H9 (cell line): Measurements from ENCODE around the gene SNX27. TPM values are rescaled to one million over a fixed set of nuclear protein-coding genes. Genes with fewer than 3 reads are reported as not detected.

Experiments used
- DNase-seq: peaks from one replicate; pipeline ENCODE4 v3.0.0-alpha.2; 2017
- H2AFZ ChIP-seq: one replicate; pipeline ENCODE4 v1.6.1; 2013; ENCODE audit warnings: mild to moderate bottlenecking, low read length, control low read depth, moderate library complexity
- H2AK5ac ChIP-seq: 2 replicates; pipeline ENCODE4 v1.6.1; 2013; ENCODE audit warnings: low read length, control low read depth, mixed read lengths; ENCODE audit not compliant: insufficient read length
- H2BK120ac ChIP-seq: one replicate; pipeline ENCODE4 v1.6.1; 2013; ENCODE audit warnings: low read depth, mild to moderate bottlenecking, low read length, control low read depth, inconsistent platforms; ENCODE audit not compliant: poor library complexity, severe bottlenecking
- H2BK12ac ChIP-seq: 2 replicates; pipeline ENCODE4 v1.6.1; 2013; ENCODE audit warnings: low read length, control low read depth, mixed read lengths, low read depth; ENCODE audit not compliant: insufficient read length
- H2BK15ac ChIP-seq: 2 replicates; pipeline ENCODE4 v1.6.1; 2013; ENCODE audit warnings: low read depth, low read length, control low read depth
- H2BK20ac ChIP-seq: one replicate; pipeline ENCODE4 v1.6.1; 2013; ENCODE audit warnings: low read depth, mild to moderate bottlenecking, low read length, control low read depth, inconsistent platforms; ENCODE audit not compliant: poor library complexity, severe bottlenecking
- H2BK5ac ChIP-seq: 2 replicates; pipeline ENCODE4 v1.6.1; 2013; ENCODE audit warnings: low read length, control low read depth, mixed read lengths; ENCODE audit not compliant: insufficient read length
- H3K14ac ChIP-seq: 2 replicates; pipeline ENCODE4 v1.6.1; 2013; ENCODE audit warnings: low read length, control low read depth; ENCODE audit not compliant: insufficient read depth
- H3K18ac ChIP-seq: 2 replicates; pipeline ENCODE4 v1.6.1; 2013; ENCODE audit warnings: low read depth, mild to moderate bottlenecking, mixed read lengths, low read length, control low read depth; ENCODE audit not compliant: insufficient read length
- H3K23ac ChIP-seq: 2 replicates; pipeline ENCODE4 v1.6.1; 2013; ENCODE audit warnings: low read length, control low read depth, mixed read lengths, low read depth; ENCODE audit not compliant: insufficient read length
- H3K23me2 ChIP-seq: 2 replicates; pipeline ENCODE4 v1.6.1; 2013; ENCODE audit warnings: low read depth, mild to moderate bottlenecking, mixed read lengths, low read length, control low read depth; ENCODE audit not compliant: insufficient read length, poor library complexity, severe bottlenecking
- H3K27ac ChIP-seq: 2 replicates; pipeline ENCODE4 v1.5.1; 2013; ENCODE audit warnings: low read length, control low read depth, mixed read lengths, low read depth; ENCODE audit not compliant: insufficient read length
- H3K27me3 ChIP-seq: 2 replicates; pipeline ENCODE4 v1.6.1; 2013; ENCODE audit warnings: low read length, control low read depth, inconsistent platforms; ENCODE audit not compliant: insufficient read depth
- H3K4ac ChIP-seq: 2 replicates; pipeline ENCODE4 v1.6.1; 2013; ENCODE audit warnings: low read depth, mild to moderate bottlenecking, control low read depth, inconsistent platforms, low read length, moderate library complexity
- H3K4me1 ChIP-seq: 2 replicates; pipeline ENCODE4 v1.6.1; 2013; ENCODE audit warnings: low read length, control low read depth, inconsistent platforms; ENCODE audit not compliant: insufficient read depth
- H3K4me2 ChIP-seq: 2 replicates; pipeline ENCODE4 v1.6.1; 2013; ENCODE audit warnings: low read length, control low read depth, mixed read lengths; ENCODE audit not compliant: insufficient read length, insufficient read depth
- H3K56ac ChIP-seq: 2 replicates; pipeline ENCODE4 v1.6.1; 2013; ENCODE audit warnings: low read depth, mild to moderate bottlenecking, mixed read lengths, low read length, control low read depth; ENCODE audit not compliant: insufficient read length
- H3K79me1 ChIP-seq: 2 replicates; pipeline ENCODE4 v1.6.1; 2013; ENCODE audit warnings: low read depth, mild to moderate bottlenecking, moderate library complexity, low read length, control low read depth, inconsistent platforms; ENCODE audit not compliant: insufficient read depth, poor library complexity, severe bottlenecking
- H3K79me2 ChIP-seq: 2 replicates; pipeline ENCODE4 v1.6.1; 2013; ENCODE audit warnings: low read length, control low read depth, inconsistent platforms; ENCODE audit not compliant: insufficient read depth
- H3K9ac ChIP-seq: 2 replicates; pipeline ENCODE4 v1.6.1; 2013; ENCODE audit warnings: low read length, control low read depth, mixed read lengths; ENCODE audit not compliant: insufficient read length; ENCODE audit errors: extremely low read depth
- H3K9me3 ChIP-seq: one replicate; pipeline ENCODE4 v1.6.1; 2013; ENCODE audit warnings: low read depth, low read length, inconsistent platforms; ENCODE audit not compliant: control insufficient read depth
- H3T11ph ChIP-seq: one replicate; pipeline ENCODE4 v1.6.1; 2013; ENCODE audit warnings: mild to moderate bottlenecking, low read length, control low read depth, inconsistent platforms
- H4K20me1 ChIP-seq: one replicate; pipeline ENCODE4 v1.6.1; 2013; ENCODE audit not compliant: control insufficient read depth, insufficient read length, insufficient read depth
- H4K5ac ChIP-seq: 2 replicates; pipeline ENCODE4 v1.6.1; 2013; ENCODE audit warnings: low read depth, mild to moderate bottlenecking, mixed read lengths, low read length, control low read depth; ENCODE audit not compliant: insufficient read length
- H4K8ac ChIP-seq: replicated peaks from 2 replicates; pipeline ENCODE4 v1.6.1; 2013; ENCODE audit warnings: low read length, control low read depth, mixed read lengths, low read depth; ENCODE audit not compliant: insufficient read length
- H4K91ac ChIP-seq: 2 replicates; pipeline ENCODE4 v1.6.1; 2013; ENCODE audit warnings: low read depth, mild to moderate bottlenecking, moderate library complexity, mixed read lengths, low read length, control low read depth; ENCODE audit not compliant: insufficient read length
- H3K27ac Mint-ChIP-seq, 3 experiments: 2 replicates in 2 of 3; 3 replicates in 1 of 3; pipeline ENCODE4 v1.8.0; 2020 to 2021; ENCODE audit warnings: mixed read lengths in 3 of 3, mild to moderate bottlenecking in 1 of 3, moderate library complexity in 1 of 3
- H3K27me3 Mint-ChIP-seq: 2 replicates; pipeline ENCODE4 v1.8.0; 2021; ENCODE audit warnings: low read depth, mild to moderate bottlenecking, moderate library complexity, mixed read lengths
- H3K36me3 Mint-ChIP-seq, 3 experiments: 2 replicates in 2 of 3; 3 replicates in 1 of 3; pipeline ENCODE4 v1.8.0; 2020 to 2021; ENCODE audit warnings: low read depth in 3 of 3, mixed read lengths in 3 of 3; ENCODE audit not compliant: insufficient read depth in 1 of 3
- H3K4me1 Mint-ChIP-seq, 2 experiments: 2 replicates each; pipeline ENCODE4 v1.8.0; 2020; ENCODE audit warnings: mixed read lengths in 2 of 2
- H3K4me3 Mint-ChIP-seq, 2 experiments: 2 replicates in 1 of 2; 3 replicates in 1 of 2; pipeline ENCODE4 v1.8.0; 2020 to 2021; ENCODE audit warnings: mild to moderate bottlenecking in 2 of 2, mixed read lengths in 2 of 2, moderate library complexity in 1 of 2
- H3K9me3 Mint-ChIP-seq, 2 experiments: 2 replicates in 1 of 2; 3 replicates in 1 of 2; pipeline ENCODE4 v1.8.0; 2020; ENCODE audit warnings: mild to moderate bottlenecking in 2 of 2, mixed read lengths in 2 of 2, moderate library complexity in 1 of 2
- WGBS: extraction: QIAGEN DNeasy Blood & Tissue Kit; methylation state at CpG from one replicate; pipeline ENCODE4 v1.1.7; 2013; ENCODE audit warnings: missing lambda C conversion rate, low lambda C conversion rate, mixed read lengths; ENCODE audit not compliant: insufficient read length; ENCODE audit errors: extremely low coverage; 5-methylcytosine and 5-hydroxymethylcytosine counted together
- total RNA-seq: library from RNA; stranded (reverse); gene quantifications from 2 replicates; pipeline ENCODE4 v1.2.1, GENCODE V29; 2021
- TF ChIP-seq, protein P1 (sequence below): fragments of 200-600 bp; sonication (generic); conservative IDR thresholded peaks from 3 replicates; pipeline ENCODE4 v1.8.0; 2021; ENCODE audit warnings: antibody characterized with exemption, mild to moderate bottlenecking

Gene SNX27
- total RNA-seq, 1 experiment from 2014 or later: 48.9 TPM

DNA sequence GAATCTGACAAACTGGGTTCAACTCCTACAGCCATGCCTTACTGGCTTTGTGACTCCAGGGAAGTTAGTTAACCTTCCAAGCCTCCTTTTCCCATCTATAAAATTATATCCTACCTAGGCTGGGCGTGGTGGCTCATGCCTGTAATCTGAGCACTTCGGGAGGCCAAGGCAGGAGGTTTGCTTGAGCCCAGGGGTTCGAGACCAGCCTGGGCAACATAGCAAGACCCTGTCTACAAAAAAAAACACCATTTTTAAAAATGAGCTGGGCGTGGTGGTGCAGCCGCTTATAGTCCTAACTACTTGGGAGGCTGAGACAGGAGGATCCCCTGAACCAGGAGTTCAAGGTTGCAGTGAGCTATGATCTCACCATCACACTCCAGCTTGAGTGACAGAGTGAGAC, 89.7 kb downstream of the SNX27 start:
- H2AK5ac ChIP-seq: no peak overlapping the region
- H3K27me3 ChIP-seq: no peaks in the 10 kb centered on the region
- H3K4me3 Mint-ChIP-seq: no peak overlapping the region
- H2AFZ ChIP-seq: no peak overlapping the region
- H3K9ac ChIP-seq: no peak overlapping the region
- H4K8ac ChIP-seq: no peak overlapping the region
- H4K91ac ChIP-seq: no peak overlapping the region
- no peak overlapping the region for H2BK20ac ChIP-seq
- H3K27ac Mint-ChIP-seq: no peak overlapping the region
- H3K79me2 ChIP-seq: no peaks in the 10 kb centered on the region
- no peak for DNase-seq
- H2BK15ac ChIP-seq: no peak overlapping the region
- no peak overlapping the region for H2BK5ac ChIP-seq
- H3K56ac ChIP-seq: no peak overlapping the region
- no peak overlapping the region for H3K23ac ChIP-seq
- no peak overlapping the region for H2BK120ac ChIP-seq
- no peaks in the 10 kb centered on the region for H3K9me3 Mint-ChIP-seq
- H3K27ac ChIP-seq: no peak overlapping the region
- no peak overlapping the region for H3K18ac ChIP-seq
- H3K14ac ChIP-seq: no peak overlapping the region
- H3K4me1 Mint-ChIP-seq: peaks cover 4 to 10% of the 10 kb centered on the region in 2 experiments; a peak in 3 of 4 replicates
- TF ChIP-seq, protein P1, sequence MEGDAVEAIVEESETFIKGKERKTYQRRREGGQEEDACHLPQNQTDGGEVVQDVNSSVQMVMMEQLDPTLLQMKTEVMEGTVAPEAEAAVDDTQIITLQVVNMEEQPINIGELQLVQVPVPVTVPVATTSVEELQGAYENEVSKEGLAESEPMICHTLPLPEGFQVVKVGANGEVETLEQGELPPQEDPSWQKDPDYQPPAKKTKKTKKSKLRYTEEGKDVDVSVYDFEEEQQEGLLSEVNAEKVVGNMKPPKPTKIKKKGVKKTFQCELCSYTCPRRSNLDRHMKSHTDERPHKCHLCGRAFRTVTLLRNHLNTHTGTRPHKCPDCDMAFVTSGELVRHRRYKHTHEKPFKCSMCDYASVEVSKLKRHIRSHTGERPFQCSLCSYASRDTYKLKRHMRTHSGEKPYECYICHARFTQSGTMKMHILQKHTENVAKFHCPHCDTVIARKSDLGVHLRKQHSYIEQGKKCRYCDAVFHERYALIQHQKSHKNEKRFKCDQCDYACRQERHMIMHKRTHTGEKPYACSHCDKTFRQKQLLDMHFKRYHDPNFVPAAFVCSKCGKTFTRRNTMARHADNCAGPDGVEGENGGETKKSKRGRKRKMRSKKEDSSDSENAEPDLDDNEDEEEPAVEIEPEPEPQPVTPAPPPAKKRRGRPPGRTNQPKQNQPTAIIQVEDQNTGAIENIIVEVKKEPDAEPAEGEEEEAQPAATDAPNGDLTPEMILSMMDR: no peak
- no CpG with 5 or more reads among the region's 5 CpGs for WGBS
- no peak overlapping the region for H4K5ac ChIP-seq
- H3K4ac ChIP-seq: no peak overlapping the region
- H3K36me3 Mint-ChIP-seq: peaks cover 2 to 33% (median 29%) of the 10 kb centered on the region in 3 experiments; a peak in 6 of 7 replicates
- no peak overlapping the region for H3T11ph ChIP-seq
- no peaks in the 10 kb centered on the region for H3K27me3 Mint-ChIP-seq
- H3K4me1 ChIP-seq: no peaks in the 10 kb centered on the region
- no peak overlapping the region for H2BK12ac ChIP-seq
- H3K4me2 ChIP-seq: no peak overlapping the region
- H3K23me2 ChIP-seq: no peaks in the 10 kb centered on the region
- H3K9me3 ChIP-seq: no peaks in the 10 kb centered on the region
- H3K79me1 ChIP-seq: no peaks in the 10 kb centered on the region
- H4K20me1 ChIP-seq: no peaks in the 10 kb centered on the region
